Peyer's patch (tissue), 4 donors: ENCODE data around the gene SNCB. TPM values are rescaled to one million over a fixed set of nuclear protein-coding genes. Genes with fewer than 3 reads are reported as not detected.

Source experiments
- DNase-seq, 3 donors: peaks; one replicate each; pipeline ENCODE4 v3.0.0-alpha.2; 2017 to 2019
- H3K27ac ChIP-seq, 4 donors: fragments of 200-600 bp; sonication (generic); one replicate each; pipeline ENCODE4 v1.5.1; 2016 to 2019
- H3K27me3 ChIP-seq, 2 donors: fragments of 200-600 bp; sonication (generic); one replicate each; pipeline ENCODE4 v1.5.1; 2019
- H3K36me3 ChIP-seq, 3 donors: fragments of 200-600 bp; sonication (generic); one replicate each; pipeline ENCODE4 v1.5.1; 2016 to 2019
- H3K4me1 ChIP-seq, 4 donors: fragments of 200-600 bp; sonication (generic); one replicate each; pipeline ENCODE4 v1.5.1; 2016 to 2019
- H3K4me3 ChIP-seq, 4 donors: fragments of 200-600 bp; sonication (generic); 1 replicate in 3 of 4; 2 replicates in 1 of 4; pipeline ENCODE4 v1.5.1; 2016 to 2019; ENCODE audit warnings: mild to moderate bottlenecking in 1 of 4
- H3K9me3 ChIP-seq, 4 donors: fragments of 200-600 bp; sonication (generic); one replicate each; pipeline ENCODE4 v1.5.1; 2016 to 2019; ENCODE audit warnings: mild to moderate bottlenecking in 1 of 4
- CTCF ChIP-seq, 6 experiments: fragments of 450-650 bp in 4 of 6; fragments of 200-600 bp in 2 of 6; sonication (generic) in 1 of 6; IDR thresholded peaks; one replicate each; pipeline ENCODE4 v1.5.1; 2017 to 2019; ENCODE audit warnings: antibody characterized with exemption in 6 of 6, mild to moderate bottlenecking in 3 of 6, moderate library complexity in 1 of 6
- POLR2A ChIP-seq, 2 donors: fragments of 450-650 bp; IDR thresholded peaks; one replicate each; pipeline ENCODE4 v1.5.1; 2017; ENCODE audit warnings: antibody characterized with exemption in 2 of 2, mild to moderate bottlenecking in 2 of 2, moderate library complexity in 2 of 2
- total RNA-seq, 4 donors: library from RNA; depleted of rRNA; stranded (reverse); fragments of >200 nt; gene quantifications; one replicate each; pipeline ENCODE4 v1.1.0, GENCODE V29; 2016

SNCB gene
- total RNA-seq, 4 donors from 2014 or later, result not detected

- Histone ChIP-seq H3K4me3 (no peak overlapping the region), H3K4me1 (peaks cover 0 to 22% (median 8%) of the 10 kb centered on the region in 4 donors), H3K27ac (no peak overlapping the region), H3K36me3 (no peaks in the 10 kb centered on the region), H3K9me3 (no peaks in the 10 kb centered on the region), H3K27me3 (peaks cover 0 to 30% of the 10 kb centered on the region in 2 donors)
- no peak for TF ChIP-seq POLR2A (IDR thresholded peaks at IDR 0.05)
- DNase-seq, result no peak
These were observed 13.8 kb downstream of the SNCB start for GRCh38 chr5:176616511-176616910.

GRCh38 chr5:176614805-176615478 lies 15.4 kb downstream of the SNCB start:
- no peaks in the 10 kb centered on the region for H3K9me3 ChIP-seq
- H3K27ac ChIP-seq, result no peak overlapping the region
- DNase-seq, result no peak
- no peak for TF ChIP-seq POLR2A (IDR thresholded peaks at IDR 0.05)
- TF ChIP-seq CTCF (IDR thresholded peaks at IDR 0.05), result no peak
- no peak overlapping the region for H3K4me3 ChIP-seq
- no peaks in the 10 kb centered on the region for H3K36me3 ChIP-seq
- H3K4me1 ChIP-seq, result peaks cover 0 to 20% (median 8%) of the 10 kb centered on the region in 4 donors
- peaks cover 0 to 17% of the 10 kb centered on the region in 2 donors for H3K27me3 ChIP-seq

GRCh38 chr5:176612855-176613254 lies 17.5 kb downstream of the SNCB start:
- TF ChIP-seq POLR2A (IDR thresholded peaks at IDR 0.05) (no peak), CTCF (IDR thresholded peaks at IDR 0.05) (no peak)
- Histone ChIP-seq H3K4me3 (no peak overlapping the region), H3K27ac (no peak overlapping the region), H3K36me3 (no peaks in the 10 kb centered on the region), H3K4me1 (peaks cover 0 to 11% (median 5%) of the 10 kb centered on the region in 4 donors), H3K27me3 (no peaks in the 10 kb centered on the region), H3K9me3 (no peaks in the 10 kb centered on the region)
- no peak for DNase-seq

GRCh38 chr5:176612008-176612407 lies 18.3 kb downstream of the SNCB start:
- Histone ChIP-seq H3K27me3 (no peaks in the 10 kb centered on the region), H3K36me3 (no peaks in the 10 kb centered on the region), H3K27ac (no peak overlapping the region), H3K4me3 (no peak overlapping the region), H3K4me1 (peaks cover 0 to 11% (median 5%) of the 10 kb centered on the region in 4 donors), H3K9me3 (no peaks in the 10 kb centered on the region)
- no peak for DNase-seq
- TF ChIP-seq POLR2A (IDR thresholded peaks at IDR 0.05), result no peak
- TF ChIP-seq CTCF (IDR thresholded peaks at IDR 0.05), result no peak

GRCh38 chr5:176611435-176611834 lies 18.9 kb downstream of the SNCB start:
- TF ChIP-seq POLR2A (IDR thresholded peaks at IDR 0.05) (no peak), CTCF (IDR thresholded peaks at IDR 0.05) (no peak)
- no peak overlapping the region for H3K27ac ChIP-seq
- no peaks in the 10 kb centered on the region for H3K9me3 ChIP-seq
- peaks cover 0 to 11% (median 5%) of the 10 kb centered on the region in 4 donors for H3K4me1 ChIP-seq
- no peak overlapping the region for H3K4me3 ChIP-seq
- no peaks in the 10 kb centered on the region for H3K27me3 ChIP-seq
- H3K36me3 ChIP-seq, result no peaks in the 10 kb centered on the region
- DNase-seq, result peak in 2 of 3 donors; percentile 35 to 79

GRCh38 chr5:176610435-176610773 lies 19.9 kb downstream of the SNCB start:
- TF ChIP-seq POLR2A (IDR thresholded peaks at IDR 0.05) (no peak), CTCF (IDR thresholded peaks at IDR 0.05) (no peak)
- H3K36me3 ChIP-seq, result no peaks in the 10 kb centered on the region
- DNase-seq, result no peak
- peaks cover 0 to 11% (median 5%) of the 10 kb centered on the region in 4 donors for H3K4me1 ChIP-seq
- H3K27ac ChIP-seq, result peak overlapping the region in 2 of 4 donors; percentile 13 to 46
- no peaks in the 10 kb centered on the region for H3K27me3 ChIP-seq
- H3K9me3 ChIP-seq, result no peaks in the 10 kb centered on the region
- H3K4me3 ChIP-seq, result peak overlapping the region; percentile 51 to 88 (median 84)
